Panc1 (cell line): ENCODE measurements around the gene HCN3. TPM values are rescaled to one million over a fixed set of nuclear protein-coding genes. Genes with fewer than 3 reads are reported as not detected.
A peak's percentile ranks its signal among the peaks of the same experiment; 100 is the strongest.

Experiments
- ATAC-seq: fragments of 200-7000 bp; cut with Tn5 transposase; 2 replicates; pipeline ENCODE4 v1.9.1; 2020; ENCODE audit warnings: mild to moderate bottlenecking, moderate library complexity
- BruUV-seq: library from RNA; stranded (reverse); fragments of 400-500 nt; replicated peaks from 2 replicates; lab custom pipeline; 2021; lab: Mats Ljungman, UMichigan
- CTCF ChIA-PET: fragments of 300-600 bp; sonication (Branson Sonifier 250); formaldehyde crosslinking; loops from one replicate; lab custom pipeline; 2022; ENCODE audit warnings: antibody characterized with exemption; lab: Charles Lee
- POLR2A ChIA-PET: fragments of 300-600 bp; sonication (Branson Sonifier 250); formaldehyde crosslinking; loops from one replicate; lab custom pipeline; 2022; ENCODE audit warnings: antibody characterized with exemption; lab: Charles Lee
- DNase-seq: peaks from one replicate; pipeline ENCODE4 v3.0.0-alpha.2; 2010; ENCODE audit warnings: low read depth, low spot score
- H3K27ac ChIP-seq: 2 replicates; pipeline ENCODE4 v1.5.1; 2011; ENCODE audit warnings: mild to moderate bottlenecking, low read length, inconsistent platforms
- H3K27me3 ChIP-seq: fragments of 200-500 bp; sonication (Bioruptor generic); 2 replicates; pipeline ENCODE4 v1.6.0; 2014; ENCODE audit warnings: low read length, inconsistent platforms; ENCODE audit not compliant: control insufficient read depth, insufficient read depth
- H3K36me3 ChIP-seq: fragments of 200-500 bp; sonication (Bioruptor generic); 2 replicates; pipeline ENCODE4 v1.5.1; 2014; ENCODE audit warnings: inconsistent platforms, mild to moderate bottlenecking, low read length, moderate library complexity; ENCODE audit not compliant: control insufficient read depth, insufficient read depth
- H3K4me1 ChIP-seq: 2 replicates; pipeline ENCODE4 v1.5.1; 2011; ENCODE audit warnings: inconsistent platforms, mild to moderate bottlenecking, low read length, moderate library complexity; ENCODE audit not compliant: control insufficient read depth, insufficient read depth
- H3K4me3 ChIP-seq, 2 experiments: 2 replicates each; pipeline ENCODE4 v1.5.1; 2011 to 2012; ENCODE audit warnings: low read depth in 2 of 2, low read length in 2 of 2, mild to moderate bottlenecking in 2 of 2, inconsistent platforms in 1 of 2, moderate library complexity in 1 of 2
- H3K9me3 ChIP-seq: fragments of 200-500 bp; sonication (Bioruptor generic); 2 replicates; pipeline ENCODE4 v1.5.1; 2014; ENCODE audit warnings: low read depth, mild to moderate bottlenecking, inconsistent platforms, low read length, moderate library complexity; ENCODE audit not compliant: control insufficient read depth, insufficient read depth
- CTCF ChIP-seq: fragments of 450-650 bp; IDR thresholded peaks from 2 replicates; pipeline ENCODE4 v1.5.1; 2017; ENCODE audit warnings: mild to moderate bottlenecking
- POLR2AphosphoS5 ChIP-seq: IDR thresholded peaks from 2 replicates; pipeline ENCODE4 v1.6.1; 2012; ENCODE audit warnings: mild to moderate bottlenecking, low read depth, low read length, moderate library complexity
- REST ChIP-seq, 2 experiments: IDR thresholded peaks; 2 replicates each; pipeline ENCODE4 v1.6.1; 2011 to 2012; ENCODE audit warnings: low read depth in 2 of 2, control low read depth in 1 of 2, low read length in 1 of 2, mild to moderate bottlenecking in 1 of 2, moderate library complexity in 1 of 2; ENCODE audit not compliant: insufficient read depth in 1 of 2
- SIN3A ChIP-seq: IDR thresholded peaks from 2 replicates; pipeline ENCODE4 v1.6.1; 2012; ENCODE audit warnings: low read depth, mild to moderate bottlenecking, low read length, moderate library complexity, borderline replicate concordance; ENCODE audit not compliant: insufficient read depth
- TCF7L2 ChIP-seq: IDR thresholded peaks from 2 replicates; pipeline ENCODE4 v1.6.1; 2011; ENCODE audit warnings: mild to moderate bottlenecking, low read depth, low read length, inconsistent platforms
- in situ Hi-C: cut with HindIII; loops from 2 replicates; pipeline ENCODE4 v1.10.0; 2016; ENCODE audit warnings: low sequenced_read_pairs, low pct_unique_long_range_greater_than_20kb
- intact Hi-C: fragments of 100-400 bp; cut with micrococcal nuclease; formaldehyde crosslinking; loops from one replicate; pipeline ENCODE4 v1.10.0; 2022; ENCODE audit not compliant: unreplicated experiment
- total RNA-seq: library from RNA; stranded (reverse); gene quantifications from one replicate; pipeline ENCODE4 v1.2.1, GENCODE V29; 2021; ENCODE audit not compliant: unreplicated experiment

HCN3 gene
- total RNA-seq, 1 experiment from 2014 or later: 7.8 TPM

GRCh38 chr1:155253208-155253607, 24.1 kb upstream of the HCN3 start:
- ChIA-PET CTCF (interaction anchor here (1.1 kb wide), 1 partner anchor 8 kb away, joined by 3 read pairs; no protein-coding TSS in a partner anchor), POLR2A (interaction anchor here (0.5 kb wide), 1 partner anchor 27 kb away, joined by 5 read pairs; no protein-coding TSS in a partner anchor)
- in situ Hi-C loops (no loop called here), intact Hi-C loops (no loop called here)
- no peak; the same call in 1 of the 2 replicates for TF ChIP-seq CTCF
- ATAC-seq: no peak
- Histone ChIP-seq H3K36me3 (peaks cover 5% of the 10 kb centered on the region), H3K27ac (no peak overlapping the region), H3K4me1 (peaks cover 8% of the 10 kb centered on the region), H3K9me3 (no peaks in the 10 kb centered on the region), H3K27me3 (no peaks in the 10 kb centered on the region), H3K4me3 (peak overlapping the region; percentile 72 to 77; a peak in 3 of 4 replicates)
- no peak for DNase-seq
- no TSS peak for BruUV-seq

GRCh38 chr1:155253797-155254196, 23.5 kb upstream of the HCN3 start:
- Histone ChIP-seq H3K4me1 (peaks cover 8% of the 10 kb centered on the region), H3K9me3 (no peaks in the 10 kb centered on the region), H3K27me3 (no peaks in the 10 kb centered on the region), H3K4me3 (peak overlapping the region; percentile 72 to 77), H3K27ac (peak overlapping the region; percentile 87), H3K36me3 (peaks cover 5% of the 10 kb centered on the region)
- DNase-seq: no peak
- ChIA-PET POLR2A (interaction anchor here (0.5 kb wide), 1 partner anchor 27 kb away, joined by 5 read pairs; no protein-coding TSS in a partner anchor), CTCF (interaction anchor here (1.1 kb wide), 1 partner anchor 9 kb away, joined by 3 read pairs; no protein-coding TSS in a partner anchor)
- in situ Hi-C loops: no loop called here
- no peak for ATAC-seq
- intact Hi-C loops: no loop called here
- no TSS peak for BruUV-seq
- TF ChIP-seq REST (IDR thresholded peaks at IDR 0.05; ENCODE audit: insufficient read depth in 1 of 2, low read depth in 2 of 2, low read length in 1 of 2): no peak
- no peak for TF ChIP-seq TCF7L2
- TF ChIP-seq SIN3A: no peak
- no peak for TF ChIP-seq CTCF
- no peak for TF ChIP-seq POLR2AphosphoS5
